Renal cortex interstitium (tissue), 11 donors: ENCODE data around the gene RASSF3. TPM values are rescaled to one million over a fixed set of nuclear protein-coding genes. Genes with fewer than 3 reads are reported as not detected.
"Not testable (repeated sequence)": the region's sequence is repeated elsewhere in the genome, so short reads cannot be mapped to it uniquely, and the experiment has no call there.

ENCODE experiments used
- DNase-seq, 11 donors: peaks; one replicate each; pipeline ENCODE4 v3.0.0-alpha.2; 2013; ENCODE audit warnings: low read depth in 9 of 11, low spot score in 4 of 11; ENCODE audit errors: extremely low read depth in 1 of 11
- polyA plus RNA-seq, 3 donors: library from polyadenylated mRNA; unstranded; fragments of 120-200 nt; gene quantifications; one replicate each; pipeline ENCODE4 v1.2.1, GENCODE V29; 2013; ENCODE audit not compliant: insufficient read length in 3 of 3

The RASSF3 gene
- polyA plus RNA-seq, 3 donors: 18.9 to 22.9 (median 19.7) TPM

DNA sequence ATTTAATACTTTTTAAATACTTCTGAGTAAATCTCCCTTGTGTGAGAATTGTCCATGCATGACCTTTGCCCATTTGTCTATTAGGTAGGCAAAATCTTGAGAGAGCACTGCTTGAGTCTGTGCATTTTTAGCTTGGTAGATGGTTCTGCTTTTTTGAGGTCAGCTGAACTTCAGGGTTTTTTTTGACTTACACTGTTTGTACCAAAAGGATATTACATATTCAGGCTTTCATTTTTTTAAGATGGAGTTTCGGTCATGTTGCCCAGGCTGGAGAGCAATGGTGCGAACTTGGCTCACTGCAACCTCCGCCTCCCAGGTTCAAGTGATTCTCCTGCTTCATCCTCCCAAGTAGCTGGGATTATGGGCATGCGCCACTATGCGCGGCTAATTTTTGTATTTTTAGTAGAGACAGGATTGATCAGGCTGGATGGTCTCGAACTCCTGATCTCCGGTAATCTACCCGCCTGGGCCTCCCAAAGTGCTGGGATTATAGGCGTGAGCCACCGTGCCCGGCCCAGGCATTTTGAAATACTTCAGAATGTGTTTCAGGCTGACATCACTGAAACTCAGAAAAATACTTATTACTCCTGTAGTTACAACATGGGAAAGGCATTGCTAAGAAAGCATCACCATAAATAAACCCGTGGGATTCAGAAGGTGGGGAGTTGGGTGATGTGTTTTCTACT lies 11.1 kb downstream of the RASSF3 start:
- DNase-seq: no peak

DNA sequence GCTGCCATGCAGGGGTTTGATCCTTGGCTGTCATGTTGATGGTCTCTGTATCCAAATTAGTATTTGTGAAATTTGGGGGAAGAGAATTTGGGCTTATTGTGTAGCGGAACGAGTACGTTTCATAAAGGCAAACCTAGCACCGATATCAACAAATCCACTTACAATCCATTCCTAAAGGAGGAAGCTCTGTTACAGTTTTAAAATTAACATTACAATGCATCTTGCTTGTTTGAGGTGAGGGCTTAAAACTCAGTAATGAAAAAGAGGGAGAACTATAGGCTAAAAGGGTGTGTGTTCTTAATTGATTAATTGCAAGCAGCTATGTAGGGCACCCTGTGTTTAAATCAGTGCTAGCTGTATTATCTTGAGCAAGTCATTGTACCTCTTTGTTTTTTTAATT lies 13.7 kb downstream of the RASSF3 start:
- DNase-seq: no peak

DNA sequence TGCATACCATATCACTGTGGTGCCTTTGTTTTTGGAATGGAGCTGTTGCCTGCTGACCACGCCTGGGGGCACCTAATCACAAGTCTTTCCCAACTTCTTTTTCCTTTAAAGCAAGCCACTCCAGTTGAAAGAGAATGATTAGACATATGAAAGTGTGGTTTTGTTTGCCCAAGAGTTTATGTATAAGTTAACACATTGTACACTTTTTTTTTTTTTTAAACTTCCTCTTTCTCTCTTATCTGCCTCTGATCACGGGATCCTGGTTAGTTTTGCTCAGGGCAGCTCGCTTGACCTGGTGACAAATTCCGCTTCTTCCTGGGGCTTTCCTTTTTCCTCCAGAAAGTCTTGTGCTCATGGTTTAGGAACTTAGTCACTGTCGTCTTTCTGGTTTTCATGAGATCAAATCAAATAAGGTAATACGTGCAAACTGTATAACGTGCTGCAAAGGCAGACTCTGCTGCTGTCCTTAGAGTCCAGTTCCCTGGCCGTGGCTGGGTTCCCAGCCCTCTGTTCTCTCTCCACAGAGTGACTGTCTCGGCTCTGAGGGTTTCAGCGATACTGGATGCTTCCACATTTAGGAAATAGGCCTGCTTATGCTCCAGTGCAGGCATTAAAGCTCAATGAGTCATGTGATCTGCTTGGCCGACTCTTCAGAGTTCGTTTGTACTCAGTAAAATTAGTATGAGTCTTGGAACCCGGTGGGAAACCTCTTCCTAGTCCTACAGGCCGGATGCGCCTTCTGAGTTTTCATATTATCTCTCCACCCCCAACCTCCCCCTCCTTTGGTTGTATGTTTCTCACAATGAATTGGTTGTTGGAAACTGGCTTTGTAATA lies 15.2 kb downstream of the RASSF3 start:
- DNase-seq: peak in 5 of 11 donors; percentile 18 to 38 (median 25)

DNA sequence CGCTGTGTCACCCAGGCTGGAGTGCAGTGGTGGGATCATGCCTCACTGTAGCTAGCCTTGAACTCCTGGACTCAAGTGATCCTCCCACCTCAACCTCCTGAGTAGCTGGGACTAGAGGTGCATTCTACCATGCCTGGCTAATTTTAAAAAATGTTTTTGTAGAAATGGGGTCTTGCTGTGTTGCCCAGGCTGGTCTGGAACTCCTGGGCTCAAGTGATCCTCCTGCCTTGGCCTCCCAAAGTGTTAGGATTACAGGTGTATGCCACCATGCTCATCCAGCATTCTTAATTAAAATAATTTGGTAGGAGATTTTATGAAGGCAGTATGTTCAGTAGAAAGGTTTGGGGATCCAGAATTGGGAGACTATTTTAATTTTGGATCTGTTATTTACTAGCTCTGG lies 16.3 kb downstream of the RASSF3 start:
- DNase-seq: not testable (repeated sequence)

DNA sequence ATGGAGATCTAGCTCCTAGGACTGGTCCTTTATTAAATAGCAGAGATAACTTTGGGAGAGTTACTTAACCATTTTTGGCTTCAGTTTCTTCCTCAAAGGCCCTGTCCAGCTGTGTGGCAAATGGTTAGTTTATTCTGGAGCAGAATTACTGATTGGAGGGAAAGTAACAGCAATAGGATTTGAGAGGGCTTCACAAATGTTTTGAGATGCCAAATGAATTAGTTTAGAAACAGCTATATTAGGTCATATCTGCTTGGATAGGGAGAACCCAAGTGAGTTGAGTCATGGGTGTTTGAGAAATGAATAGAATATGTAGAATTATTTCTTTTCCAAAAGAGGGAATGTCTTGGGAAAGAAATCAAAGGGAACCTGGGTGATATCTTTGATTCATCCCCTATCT lies 17.5 kb downstream of the RASSF3 start:
- DNase-seq: no peak

DNA sequence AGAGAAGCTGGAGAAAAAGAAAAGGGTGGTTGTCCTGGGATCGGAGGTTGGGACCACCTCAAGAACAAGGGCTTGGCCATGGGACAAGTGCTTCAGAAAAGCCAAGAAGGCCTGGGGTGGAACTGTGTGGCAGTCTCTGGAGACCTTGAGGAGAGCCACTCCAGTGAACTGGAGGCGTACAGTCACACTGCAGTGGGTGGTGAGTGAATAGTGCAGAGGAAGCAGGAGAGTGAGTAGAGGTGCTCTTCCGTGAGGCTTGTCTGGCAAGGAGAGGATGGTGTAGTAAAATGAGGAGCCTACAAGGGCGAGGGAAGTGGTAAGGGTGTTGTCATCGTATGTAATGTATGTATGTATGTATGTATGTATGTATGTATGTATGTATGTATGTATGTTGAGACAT lies 20.9 kb downstream of the RASSF3 start:
- no peak for DNase-seq

DNA sequence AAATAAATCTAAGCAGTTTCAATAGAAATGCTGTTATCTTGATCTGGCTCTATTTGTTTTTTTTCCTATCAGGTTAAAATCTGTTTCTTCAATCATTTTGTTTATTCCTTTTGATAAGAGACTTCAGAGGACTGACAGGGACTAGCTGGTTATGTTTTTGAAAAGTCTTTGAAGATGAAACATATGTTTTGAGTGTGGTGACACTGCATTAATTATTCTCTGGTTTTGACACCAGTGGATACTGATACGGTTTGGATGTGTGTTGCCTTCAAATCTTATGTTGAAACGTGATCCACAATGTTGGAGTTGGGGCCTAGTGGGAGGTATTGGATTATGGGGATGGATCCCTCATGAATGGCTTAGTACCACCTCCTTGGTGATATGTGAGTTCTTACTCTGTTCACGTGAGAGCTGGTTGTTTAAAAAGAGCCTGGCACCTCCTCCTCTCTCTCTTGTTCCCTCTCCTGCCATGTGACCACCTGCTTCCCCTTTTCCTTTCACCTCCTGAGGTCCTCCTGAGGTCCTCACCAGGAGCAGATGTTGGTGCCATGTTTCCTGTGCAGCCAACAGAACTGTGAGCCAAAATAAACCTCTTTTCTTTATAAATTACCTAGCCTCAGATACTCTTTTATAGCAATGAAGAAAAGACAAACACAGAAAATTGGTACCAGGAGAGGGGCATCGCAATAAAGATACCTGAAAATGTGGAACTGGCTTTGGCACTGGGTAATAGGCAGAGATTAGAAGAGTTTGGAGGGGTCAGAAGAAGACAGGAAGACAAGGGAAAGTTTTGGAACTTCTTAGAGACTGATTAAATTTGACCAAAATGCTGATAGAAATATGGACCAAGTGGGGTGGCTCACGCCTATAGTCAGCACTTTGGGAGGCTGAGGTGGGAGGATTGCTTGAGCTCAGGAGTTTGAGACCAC lies 23.0 kb downstream of the RASSF3 start:
- DNase-seq: no peak

DNA sequence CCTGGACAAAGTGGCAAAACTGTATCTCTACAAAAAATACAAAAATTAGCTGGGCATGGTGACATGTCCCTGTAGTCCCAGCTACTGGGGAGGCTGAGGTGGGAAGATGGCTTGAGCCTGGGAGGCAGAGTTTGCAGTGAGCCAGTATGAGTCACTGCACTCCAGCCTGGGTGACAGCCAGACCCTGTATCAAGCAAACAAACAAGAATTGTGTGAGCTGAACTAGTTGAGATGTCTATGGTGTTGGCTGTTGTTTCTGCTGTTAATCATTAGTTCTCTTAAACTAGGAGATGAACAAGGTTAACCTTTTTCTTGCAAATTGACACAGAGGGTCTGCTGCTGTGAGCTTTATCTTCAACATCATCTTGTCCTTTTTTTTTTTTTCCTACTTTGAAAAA lies 23.6 kb downstream of the RASSF3 start:
- no peak for DNase-seq

DNA sequence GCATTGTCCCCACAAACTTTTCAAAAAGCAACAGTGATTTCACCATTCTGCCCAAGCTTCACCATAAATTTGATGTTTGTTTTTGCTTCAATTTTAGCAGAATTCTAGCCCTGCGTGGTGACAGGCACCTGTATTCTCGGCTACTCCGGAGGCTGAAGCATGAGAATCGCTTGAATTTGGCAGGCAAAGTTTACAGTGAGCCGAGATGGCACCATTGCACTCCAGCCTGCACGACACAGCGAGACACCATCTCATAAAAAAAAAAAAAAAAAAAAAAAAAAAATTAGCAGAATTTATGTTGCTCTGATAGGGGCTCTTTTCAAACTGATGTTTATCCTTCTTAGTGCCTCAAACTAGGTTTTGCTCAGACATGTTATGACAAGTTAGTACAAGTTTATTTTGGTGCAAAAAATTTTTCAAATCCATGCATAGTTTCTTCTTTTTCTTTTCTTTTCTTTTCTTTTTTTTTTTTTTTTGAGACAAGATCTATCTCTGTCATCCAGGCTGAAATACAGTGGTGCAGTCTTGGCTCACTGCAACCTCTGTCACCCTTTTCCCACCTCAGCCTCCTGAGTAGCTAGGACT lies 24.3 kb downstream of the RASSF3 start:
- DNase-seq: no peak

DNA sequence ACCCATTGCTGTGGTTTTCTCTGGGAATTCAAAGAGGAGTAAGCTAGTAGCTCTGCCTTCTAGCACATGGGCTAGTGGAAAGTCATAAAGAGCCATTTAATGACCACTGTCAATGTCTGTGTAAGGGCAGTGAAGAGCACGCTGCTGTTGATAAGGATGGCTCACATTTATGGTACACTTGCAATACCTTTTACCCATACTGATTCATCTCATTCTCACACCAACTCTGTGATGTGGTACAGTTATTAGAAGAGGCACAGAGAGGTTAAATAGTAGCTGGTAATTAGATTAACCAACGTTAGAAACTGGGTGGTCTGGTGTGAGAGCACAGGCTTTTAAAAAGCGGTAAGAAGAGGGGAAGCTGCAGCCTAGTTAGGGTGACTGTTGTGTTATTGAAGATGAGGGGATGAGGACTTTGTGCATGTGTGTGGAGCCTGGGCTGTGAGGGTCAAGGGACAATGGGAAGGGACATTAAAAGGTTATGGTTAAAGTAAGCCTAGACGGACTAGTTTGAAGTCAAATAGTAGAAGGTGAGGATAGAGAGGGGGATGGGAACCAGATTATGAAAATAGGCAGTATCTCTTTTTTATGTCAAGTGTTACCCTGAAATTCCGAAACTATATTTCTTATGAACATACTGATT lies 25.2 kb downstream of the RASSF3 start:
- no peak for DNase-seq

DNA sequence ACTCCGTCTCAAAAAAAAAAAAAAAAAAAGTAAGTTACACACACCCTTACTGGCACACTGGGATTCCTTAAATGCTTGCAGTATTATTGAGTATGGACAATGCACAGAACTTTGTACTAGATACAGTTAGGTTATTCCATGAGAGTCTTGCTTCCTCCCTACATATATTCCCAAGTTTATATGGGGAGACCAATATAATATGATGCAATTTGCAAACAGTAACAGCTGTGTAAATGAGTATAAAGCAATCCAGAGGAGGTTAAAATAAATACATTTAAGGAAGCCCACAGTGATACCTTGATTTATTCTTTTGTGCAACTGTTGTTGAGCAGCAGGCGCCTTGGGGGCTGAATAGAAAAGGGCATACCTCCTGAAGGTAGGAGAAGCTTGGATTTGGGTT lies 26.6 kb downstream of the RASSF3 start:
- DNase-seq: no peak

DNA sequence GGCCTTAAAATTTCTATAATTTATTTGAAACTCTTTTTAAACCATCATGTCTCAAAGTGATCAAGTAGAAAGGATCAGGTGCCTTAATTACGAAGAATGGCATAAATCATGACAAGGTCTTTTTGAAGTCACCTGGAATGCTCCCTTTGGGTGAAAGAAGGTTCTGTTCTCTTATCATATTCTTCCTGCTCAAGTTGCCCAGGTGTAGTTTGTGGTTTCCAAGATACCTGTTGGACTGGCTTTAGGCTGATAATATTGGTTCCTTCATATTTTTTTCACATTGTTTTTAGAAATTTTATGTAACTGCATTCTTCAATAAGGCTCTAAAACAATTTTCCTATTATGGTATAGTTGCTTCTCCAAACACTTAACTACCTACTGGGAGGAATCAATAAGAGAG lies 29.2 kb downstream of the RASSF3 start:
- no peak for DNase-seq

DNA sequence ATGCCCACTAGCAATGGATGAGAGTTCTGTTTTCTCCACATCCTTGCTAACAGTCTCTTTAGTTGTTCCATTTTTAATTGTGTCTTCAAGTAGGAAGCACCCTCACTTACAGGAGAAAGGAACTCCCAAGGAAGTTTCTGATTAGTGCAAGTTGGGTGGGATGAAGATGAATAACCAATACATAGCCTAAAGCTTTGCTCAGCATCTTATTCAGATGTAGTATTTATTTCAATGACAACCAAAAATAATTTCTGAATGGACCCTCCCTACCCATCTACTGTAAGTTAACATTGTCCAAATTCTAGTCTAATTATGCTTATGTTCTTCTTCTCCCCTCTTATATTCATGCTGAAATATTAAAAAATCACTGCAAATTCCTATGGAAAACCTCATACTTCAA lies 36.0 kb downstream of the RASSF3 start:
- DNase-seq: no peak

DNA sequence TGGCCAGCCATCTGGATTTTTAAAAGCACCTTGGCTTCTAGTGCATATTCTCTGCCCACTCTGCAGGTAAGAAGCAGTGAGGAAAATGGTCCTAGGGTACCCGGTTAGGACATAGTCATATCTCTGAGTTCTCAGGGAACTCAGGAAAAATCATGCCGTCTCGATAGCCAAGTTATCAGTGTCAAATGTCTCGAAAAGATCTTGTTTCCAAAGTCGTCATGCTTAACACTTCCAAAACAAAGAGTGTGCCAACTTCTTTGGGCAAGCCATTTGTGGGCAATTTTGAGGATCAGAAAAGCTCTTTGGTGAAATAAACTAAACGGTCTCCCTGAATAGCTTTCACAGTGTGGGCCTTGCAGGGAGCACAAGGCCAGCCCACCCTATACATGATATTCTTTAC lies 39.2 kb downstream of the RASSF3 start:
- no peak for DNase-seq

DNA sequence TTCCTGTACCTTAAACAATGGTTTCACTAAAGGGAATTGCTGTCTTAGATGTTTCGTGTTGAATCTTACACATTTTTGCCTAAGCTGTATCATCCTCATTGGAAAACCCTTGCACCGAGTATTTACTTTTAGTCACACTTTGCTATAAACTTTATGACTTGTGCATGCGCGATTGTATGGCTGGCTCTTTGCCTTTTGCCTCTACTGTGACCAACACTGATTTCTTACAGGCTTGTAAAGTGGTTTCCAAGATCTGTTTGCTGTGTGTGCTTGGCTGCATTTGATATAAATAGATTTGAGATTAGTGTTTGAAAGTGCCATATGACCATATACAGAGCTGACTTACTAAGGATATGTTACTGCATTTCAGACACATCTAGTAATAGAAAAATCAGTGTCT lies 40.5 kb downstream of the RASSF3 start:
- DNase-seq: no peak

DNA sequence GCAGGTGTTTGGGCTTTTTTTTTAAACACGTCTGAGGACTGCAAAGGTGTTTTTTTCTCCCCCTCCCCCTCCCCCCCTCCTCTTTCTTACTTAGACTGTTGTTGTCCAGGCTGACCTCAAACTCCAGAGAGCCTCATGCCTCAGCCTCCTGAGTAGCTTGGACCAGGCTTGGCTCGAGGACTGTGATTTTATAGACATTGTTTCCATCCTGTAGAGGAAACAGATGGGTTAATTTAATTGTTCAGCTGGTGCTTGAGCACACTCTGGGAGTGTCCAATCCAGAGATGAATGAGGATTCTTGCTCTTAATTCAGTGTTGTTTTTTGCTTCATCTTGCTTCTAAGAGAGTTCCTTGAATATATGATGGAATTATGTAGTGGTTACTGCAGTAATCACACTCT lies 42.1 kb downstream of the RASSF3 start:
- no peak for DNase-seq

DNA sequence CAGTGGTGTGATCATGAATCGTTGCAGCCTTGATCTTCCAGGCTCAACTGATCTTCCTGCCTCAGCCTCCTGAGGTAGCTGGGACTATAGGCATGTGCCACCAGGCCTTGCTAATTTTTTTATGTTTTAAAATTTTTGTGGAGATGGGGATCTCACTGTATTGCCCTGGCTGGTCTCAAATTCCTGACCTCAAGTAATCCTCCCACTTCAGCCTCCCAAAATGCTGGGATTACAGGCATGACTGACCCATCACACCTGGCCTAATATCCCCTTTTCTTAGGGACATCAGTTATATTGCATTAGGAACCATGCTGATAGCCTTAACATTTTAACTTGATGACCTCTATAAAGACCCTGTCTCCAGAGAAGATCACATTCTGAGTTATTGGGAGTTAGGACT lies 42.8 kb downstream of the RASSF3 start:
- no peak for DNase-seq

DNA sequence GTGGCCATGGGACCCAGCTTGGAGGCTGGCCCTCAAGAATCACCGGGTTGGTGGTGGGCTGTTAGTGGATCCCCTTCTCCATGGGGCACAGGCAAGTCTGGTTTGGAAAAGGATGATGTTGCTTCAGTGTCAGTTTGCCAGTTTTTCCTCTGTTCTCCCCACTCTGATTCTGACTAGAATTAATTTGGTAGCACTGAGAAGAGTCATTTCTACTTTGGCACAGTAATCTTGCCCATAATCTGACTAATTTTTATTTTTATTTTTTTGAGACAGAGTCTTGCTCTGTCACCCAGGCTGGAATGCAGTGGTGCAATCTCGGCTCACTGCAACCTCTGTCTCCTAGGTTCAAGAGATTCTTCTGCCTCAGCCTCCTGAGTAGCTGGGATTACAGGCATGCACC lies 43.6 kb downstream of the RASSF3 start:
- not testable (repeated sequence) for DNase-seq

DNA sequence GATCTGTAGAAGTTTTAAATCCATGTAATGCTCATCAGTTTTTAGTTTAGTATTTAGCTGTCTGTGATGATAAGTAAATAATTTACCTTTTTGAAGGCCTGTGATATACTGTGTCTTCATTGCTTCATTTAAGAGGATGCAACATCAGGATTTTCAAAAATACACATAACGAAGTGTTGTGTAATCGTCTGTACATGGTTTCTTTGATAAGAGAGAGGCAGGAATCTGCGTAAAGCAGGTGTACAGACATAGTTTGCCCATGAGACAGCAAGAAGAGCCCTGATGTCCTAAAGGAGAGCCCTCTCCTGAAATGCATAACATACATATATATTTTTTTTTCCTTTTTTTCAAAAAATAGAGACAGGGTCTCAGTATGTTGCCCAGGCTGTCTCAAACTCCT lies 44.8 kb downstream of the RASSF3 start:
- no peak for DNase-seq
